Right renal pelvis (tissue), 4 donors: Measurements from ENCODE around the gene ZNF423. TPM values are rescaled to one million over a fixed set of nuclear protein-coding genes. Genes with fewer than 3 reads are reported as not detected.

ENCODE experiments used
- DNase-seq, 4 donors: peaks; one replicate each; pipeline ENCODE4 v3.0.0-alpha.2; 2013; ENCODE audit warnings: low read depth in 4 of 4, low spot score in 3 of 4, missing footprints in 1 of 4
- polyA plus RNA-seq, 4 donors: library from polyadenylated mRNA; unstranded; fragments of 120-200 nt; gene quantifications; one replicate each; pipeline ENCODE4 v1.2.1, GENCODE V29; 2013; ENCODE audit not compliant: insufficient read length in 4 of 4

The ZNF423 gene
- polyA plus RNA-seq, 4 donors = 26.0 to 28.4 (median 27.2) TPM

DNA sequence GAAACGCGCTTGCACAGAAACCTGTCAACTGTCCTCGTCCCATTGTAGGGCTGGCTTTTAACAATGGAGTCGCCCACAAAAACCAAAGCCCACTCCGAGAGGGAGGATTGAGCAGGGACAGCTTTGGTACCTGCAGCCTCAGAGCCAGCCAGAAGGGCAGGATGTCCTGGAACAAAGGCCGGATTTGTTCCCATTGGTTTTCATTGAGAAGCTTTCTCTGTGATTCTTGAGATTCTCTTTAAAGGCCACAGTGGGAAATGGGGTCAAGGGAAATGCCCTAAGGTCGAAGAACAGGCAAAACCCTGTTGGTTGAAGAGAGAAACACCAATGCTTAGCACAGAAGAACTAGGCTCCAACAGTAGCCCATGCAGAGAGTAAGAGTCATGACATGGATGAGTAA, 416.9 kb downstream of the ZNF423 start:
- no peak for DNase-seq

Other genes with a start within 250 kb of the ZNF423 start
- gene CNEP1R1, start 169.1 kb upstream of the ZNF423 start, polyA plus RNA-seq = 10 to 100 TPM; 21.2 to 33.5 (median 27.0) TPM
- gene HEATR3, start 209.9 kb upstream of the ZNF423 start, polyA plus RNA-seq = 10 to 100 TPM; 18.7 to 24.3 (median 19.8) TPM